Common myeloid progenitor, CD34-positive (primary cell): Measurements from ENCODE around the gene ZNF418.

ENCODE experiments used
- CTCF ChIA-PET: fragments of 350-600 bp; sonication (Branson Sonifier 250); formaldehyde crosslinking; loops from one replicate; lab custom pipeline; 2021; ENCODE audit warnings: antibody characterized with exemption; lab: Charles Lee
- POLR2A ChIA-PET: fragments of 350-600 bp; sonication (Branson Sonifier 250); formaldehyde crosslinking; loops from one replicate; lab custom pipeline; 2021; ENCODE audit warnings: antibody characterized with exemption; lab: Charles Lee
- DNase-seq, 3 donors: peaks; one replicate each; pipeline versions ENCODE4 v3.0.0 to v3.0.0-alpha.2; 2013
- H3K27ac ChIP-seq, 2 experiments: 1 replicate in 1 of 2; 2 replicates in 1 of 2; pipeline ENCODE4 v1.7.0; 2013; ENCODE audit warnings: inconsistent platforms in 2 of 2, low read length in 2 of 2, mild to moderate bottlenecking in 2 of 2, low read depth in 1 of 2, moderate library complexity in 1 of 2; ENCODE audit not compliant: severe bottlenecking in 2 of 2, insufficient read depth in 1 of 2, poor library complexity in 1 of 2
- H3K27me3 ChIP-seq, 5 experiments: replicated peaks in 2 of 5; 1 replicate in 3 of 5; 2 replicates in 2 of 5; pipeline versions ENCODE4 v1.6.1 to v1.7.0; 2013; ENCODE audit warnings: low read length in 4 of 5, mild to moderate bottlenecking in 2 of 5, moderate library complexity in 2 of 5, inconsistent platforms in 1 of 5; ENCODE audit not compliant: insufficient read depth in 5 of 5, control insufficient read depth in 4 of 5
- H3K36me3 ChIP-seq, 4 experiments: 1 replicate in 2 of 4; 2 replicates in 2 of 4; pipeline versions ENCODE4 v1.6.1 to v1.7.0; 2013; ENCODE audit warnings: low read length in 3 of 4, control low read depth in 1 of 4, mild to moderate bottlenecking in 1 of 4; ENCODE audit not compliant: control insufficient read depth in 4 of 4, insufficient read depth in 4 of 4
- H3K4me1 ChIP-seq, 4 experiments: 1 replicate in 3 of 4; 2 replicates in 1 of 4; pipeline versions ENCODE4 v1.6.1 to v1.7.1; 2013; ENCODE audit warnings: low read length in 3 of 4, mild to moderate bottlenecking in 3 of 4, control low read depth in 1 of 4, inconsistent platforms in 1 of 4, moderate library complexity in 1 of 4; ENCODE audit not compliant: control insufficient read depth in 4 of 4, insufficient read depth in 4 of 4; ENCODE audit errors: control extremely low read depth in 1 of 4
- H3K4me3 ChIP-seq, 7 experiments: 1 replicate in 4 of 7; 2 replicates in 3 of 7; pipeline versions ENCODE4 v1.5.1 to v1.7.0; 2013; ENCODE audit warnings: mild to moderate bottlenecking in 7 of 7, low read length in 6 of 7, moderate library complexity in 6 of 7, inconsistent platforms in 2 of 7, low read depth in 2 of 7, control low read depth in 1 of 7; ENCODE audit not compliant: insufficient read depth in 4 of 7, control insufficient read depth in 1 of 7; ENCODE audit errors: extremely low read depth in 1 of 7
- H3K9me3 ChIP-seq, 5 experiments: 1 replicate in 4 of 5; 2 replicates in 1 of 5; pipeline versions ENCODE4 v1.6.1 to v1.7.1; 2013; ENCODE audit warnings: low read length in 4 of 5, mild to moderate bottlenecking in 2 of 5, inconsistent platforms in 1 of 5, low read depth in 1 of 5, moderate library complexity in 1 of 5; ENCODE audit not compliant: control insufficient read depth in 4 of 5, insufficient read depth in 2 of 5; ENCODE audit errors: control extremely low read depth in 1 of 5
- WGBS: methylation state at CpG from one replicate; pipeline ENCODE4 v1.1.5; 2013; ENCODE audit not compliant: insufficient coverage; 5-methylcytosine and 5-hydroxymethylcytosine counted together

Gene ZNF418

DNA sequence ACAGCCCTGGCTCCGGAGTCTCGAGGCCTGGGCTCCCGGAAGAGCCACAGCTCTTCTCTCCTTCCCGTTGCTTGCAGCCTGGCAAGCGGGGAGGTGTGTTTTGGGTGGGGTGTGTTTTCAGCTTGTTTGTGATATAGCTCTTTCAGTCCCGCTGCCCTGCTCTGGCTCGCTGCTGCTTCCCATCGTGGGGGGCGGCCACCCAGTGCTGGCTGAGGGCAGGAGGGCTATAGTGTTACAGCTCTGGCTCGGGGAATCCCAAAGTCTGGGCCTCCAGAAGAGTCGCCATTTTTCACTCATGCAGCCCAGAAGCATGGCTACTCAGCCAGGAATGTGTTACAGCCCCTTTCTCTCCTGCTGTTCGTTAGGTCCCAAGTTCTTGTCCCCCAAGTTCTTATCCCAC, 14.5 kb upstream of the ZNF418 start:
- Histone ChIP-seq H3K9me3 (peaks cover 5 to 59% (median 43%) of the 10 kb centered on the region in 5 experiments), H3K27me3 (no peaks in the 10 kb centered on the region), H3K27ac (no peak overlapping the region), H3K36me3 (peaks cover 2 to 10% (median 4%) of the 10 kb centered on the region in 4 experiments), H3K4me1 (peaks cover 5 to 18% (median 9%) of the 10 kb centered on the region in 4 experiments), H3K4me3 (no peak overlapping the region)
- ChIA-PET CTCF (interaction anchor here (1.2 kb wide), 1 partner anchor 14 kb away, joined by 4 read pairs; the partner anchor contains the start of gene ZNF418), POLR2A (interaction anchor here (0.8 kb wide), 1 partner anchor 33 kb away, joined by 5 read pairs; the partner anchor contains the start of gene ZNF417)
- no peak for DNase-seq
- 92% methylated on average over 5 of the region's 12 CpGs for WGBS

DNA sequence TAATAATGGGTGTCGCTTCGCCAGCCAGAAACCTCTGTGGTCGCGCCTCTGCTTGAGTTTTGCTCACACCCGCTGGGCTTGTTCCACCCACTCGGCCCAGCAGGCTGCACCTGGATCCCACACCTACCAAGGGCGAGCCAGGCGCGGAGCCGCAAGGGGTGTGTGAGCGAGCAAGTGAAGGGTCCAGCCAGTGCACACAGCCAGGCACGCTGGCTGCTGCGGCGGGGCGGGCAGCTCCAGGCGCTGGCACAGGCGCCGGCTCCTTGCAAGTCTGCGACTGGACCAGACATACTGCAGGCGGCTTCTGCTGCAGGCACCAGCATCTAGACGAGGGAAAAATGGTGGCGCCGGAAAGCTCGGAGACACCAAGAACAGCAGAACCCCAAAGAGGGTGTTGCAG, 14.1 kb upstream of the ZNF418 start:
- Histone ChIP-seq H3K4me3 (no peak overlapping the region), H3K36me3 (peaks cover 3 to 12% (median 4%) of the 10 kb centered on the region in 4 experiments), H3K27ac (no peak overlapping the region), H3K27me3 (no peaks in the 10 kb centered on the region), H3K4me1 (peaks cover 5 to 18% (median 9%) of the 10 kb centered on the region in 4 experiments), H3K9me3 (peaks cover 5 to 59% (median 43%) of the 10 kb centered on the region in 5 experiments)
- CTCF ChIA-PET = interaction anchor here (1.2 kb wide), 1 partner anchor 14 kb away, joined by 4 read pairs; the partner anchor contains the start of gene ZNF418
- DNase-seq = no peak
- POLR2A ChIA-PET = interaction anchor here (0.8 kb wide), 1 partner anchor 33 kb away, joined by 5 read pairs; the partner anchor contains the start of gene ZNF417
- 96% methylated on average over 24 of the region's 24 CpGs for WGBS

DNA sequence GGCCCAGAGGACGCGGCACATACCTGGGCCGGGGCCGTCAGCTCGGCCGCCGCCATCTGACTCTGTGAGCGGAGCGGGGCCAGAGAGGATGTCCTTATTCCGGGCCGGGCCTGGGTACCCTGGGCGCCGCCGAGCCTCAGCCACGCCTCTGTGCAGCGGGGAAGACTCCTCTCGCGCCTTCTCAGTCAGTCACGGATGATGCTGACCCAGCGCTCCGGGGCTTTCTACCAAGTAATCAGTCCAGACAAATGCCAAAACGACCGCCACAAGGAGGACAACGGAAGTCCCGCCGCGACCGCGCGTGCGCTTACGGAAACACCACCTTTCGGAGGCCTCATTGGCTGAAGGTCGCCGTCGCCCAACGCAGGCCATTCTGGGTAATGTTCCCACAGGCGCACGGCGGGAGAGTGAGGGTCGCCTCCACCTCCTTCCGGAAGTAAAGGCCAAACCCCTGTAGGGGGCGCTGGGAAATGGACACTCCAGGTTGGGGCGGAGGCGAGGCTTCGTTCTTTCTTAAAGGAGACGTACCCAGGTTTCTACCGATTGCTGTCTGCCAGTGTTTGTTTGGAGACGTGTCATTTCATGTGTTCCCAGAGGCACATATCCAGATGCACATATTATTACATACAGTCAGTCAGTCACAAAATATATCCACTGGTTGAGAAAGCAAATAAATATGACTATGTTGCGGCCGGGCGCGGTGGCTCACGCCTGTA, 12.4 kb upstream of the ZNF418 start, which contains the start of gene ZNF256:
Gene ZNF256, minus strand, starts transcription at position 288 of the 716 bp plus-strand sequence. Its CDS starts 232 bp downstream, at position 56.
- ChIA-PET POLR2A (no interaction called here), CTCF (interaction anchor here (1.2 kb wide), 1 partner anchor 57 kb away, joined by 3 read pairs; no protein-coding TSS in a partner anchor)
- Histone ChIP-seq H3K36me3 (peaks cover 18 to 29% (median 21%) of the 10 kb centered on the region in 4 experiments), H3K4me1 (peaks cover 5 to 18% (median 9%) of the 10 kb centered on the region in 4 experiments), H3K27me3 (no peaks in the 10 kb centered on the region), H3K4me3 (peak within 1 kb of the TSS; percentile 79 to 97 (median 85)), H3K9me3 (peaks cover 13 to 65% (median 48%) of the 10 kb centered on the region in 5 experiments), H3K27ac (peak within 1 kb of the TSS; percentile 77 to 89)
- WGBS = under 1% methylated on average over 38 of the region's 54 CpGs
- DNase-seq = peak; percentile 97 to 99 (median 99)

DNA sequence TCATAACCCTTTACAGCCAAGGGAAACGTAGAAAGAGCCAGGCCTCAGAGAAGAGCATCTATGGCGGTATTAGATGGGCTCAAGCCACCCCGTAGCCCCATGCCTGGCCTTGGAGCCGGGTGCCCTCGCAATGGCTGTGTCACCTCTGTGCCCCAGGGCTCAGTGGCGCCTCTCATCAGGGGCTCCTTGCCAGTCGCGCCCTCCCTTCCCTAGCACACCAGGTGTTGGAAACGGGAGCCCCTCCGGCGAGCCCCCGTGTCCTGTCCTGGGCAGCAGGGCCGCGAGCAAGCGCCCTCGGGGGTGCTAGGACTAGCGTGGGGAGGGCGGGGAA, 11.9 kb upstream of the ZNF418 start:
- Histone ChIP-seq H3K4me3 (peak overlapping the region; percentile 79 to 97 (median 85)), H3K9me3 (peaks cover 13 to 70% (median 53%) of the 10 kb centered on the region in 5 experiments), H3K27me3 (no peaks in the 10 kb centered on the region), H3K4me1 (peaks cover 5 to 18% (median 9%) of the 10 kb centered on the region in 4 experiments), H3K36me3 (peaks cover 23 to 35% (median 27%) of the 10 kb centered on the region in 4 experiments), H3K27ac (peak overlapping the region; percentile 77 to 89)
- POLR2A ChIA-PET = no interaction called here
- CTCF ChIA-PET = no interaction called here
- no peak for DNase-seq
- WGBS = under 1% methylated on average over 18 of the region's 18 CpGs

DNA sequence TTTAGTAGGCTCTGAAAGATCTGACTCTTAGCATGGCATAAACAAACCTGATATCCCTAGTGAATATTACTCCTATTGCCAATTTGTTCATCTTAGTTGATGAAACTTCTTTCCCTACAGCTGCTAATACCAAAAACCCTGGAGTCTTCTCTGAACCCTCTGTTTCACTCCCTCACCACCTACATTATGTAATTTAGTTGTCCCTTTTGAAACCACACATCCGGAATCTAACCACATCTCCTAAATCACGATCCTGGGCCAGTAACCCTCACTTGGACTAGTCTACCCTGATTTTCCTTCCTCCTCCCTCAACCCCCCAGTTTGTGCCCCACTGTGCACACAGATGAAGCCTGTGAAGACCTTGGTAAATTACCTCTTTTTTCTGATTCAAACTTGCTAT, 11.1 kb upstream of the ZNF418 start:
- Histone ChIP-seq H3K9me3 (peaks cover 13 to 72% (median 61%) of the 10 kb centered on the region in 5 experiments), H3K4me3 (peak overlapping the region in 6 of 7 experiments; percentile 79 to 97 (median 86)), H3K4me1 (peaks cover 5 to 18% (median 9%) of the 10 kb centered on the region in 4 experiments), H3K36me3 (peaks cover 30 to 42% (median 34%) of the 10 kb centered on the region in 4 experiments), H3K27me3 (no peaks in the 10 kb centered on the region), H3K27ac (no peak overlapping the region)
- ChIA-PET CTCF (interaction anchor here (1.0 to 1.3 kb wide), 3 partner anchors 10 to 31 kb away, joined by 3 read pairs; partner anchors contain the start of gene ZNF418), POLR2A (no interaction called here)
- DNase-seq = no peak
- WGBS = 59% methylated on average over 2 of the region's 2 CpGs

DNA sequence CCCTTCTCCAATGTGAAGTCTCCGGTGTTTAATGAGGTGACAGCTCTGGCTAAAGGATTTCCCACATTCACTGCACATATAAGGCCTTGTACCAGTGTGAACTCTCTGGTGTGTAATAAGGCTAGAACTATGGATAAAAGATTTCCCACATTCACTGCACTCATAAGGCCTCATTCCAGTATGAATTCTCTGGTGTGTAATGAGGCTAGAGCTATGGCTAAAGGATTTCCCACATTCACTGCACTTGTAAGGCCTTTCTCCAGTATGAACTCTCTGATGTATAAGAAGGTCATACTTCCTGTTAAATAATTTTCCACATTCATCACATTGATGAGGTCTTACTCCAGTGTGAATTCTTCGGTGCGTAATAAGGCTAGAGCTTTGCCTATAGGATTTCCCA, 6.4 kb upstream of the ZNF418 start:
- ChIA-PET POLR2A (interaction anchor here (1.1 kb wide), 1 partner anchor 80 kb away, joined by 3 read pairs; no protein-coding TSS in a partner anchor), CTCF (no interaction called here)
- peaks cover 2 to 8% (median 4%) of the 10 kb centered on the region in 4 experiments for H3K4me1 ChIP-seq
- peaks cover 12 to 81% (median 66%) of the 10 kb centered on the region in 5 experiments for H3K9me3 ChIP-seq
- no peak for DNase-seq
- no peaks in the 10 kb centered on the region for H3K27me3 ChIP-seq
- H3K36me3 ChIP-seq = peaks cover 42 to 78% (median 50%) of the 10 kb centered on the region in 4 experiments
- no peak overlapping the region for H3K4me3 ChIP-seq
- H3K27ac ChIP-seq = no peak overlapping the region
- 100% methylated on average over 2 of the region's 3 CpGs for WGBS
